WI38 (cell line): ENCODE results near the gene ANTXRL.
"Not testable (repeated sequence)": the region's sequence is repeated elsewhere in the genome, so short reads cannot be mapped to it uniquely, and the experiment has no call there.

Source experiments
- H3K4me3 ChIP-seq: 2 replicates; pipeline ENCODE4 v1.5.1; 2011; ENCODE audit warnings: low read depth, mild to moderate bottlenecking, control low read depth, low read length
- CTCF ChIP-seq: IDR thresholded peaks from 2 replicates; pipeline ENCODE4 v1.5.1; 2012; ENCODE audit warnings: low read depth, mild to moderate bottlenecking, control low read depth, low read length

Gene ANTXRL

GRCh38 chr10:46286991-46287693, at the start of gene ANTXRL:
ANTXRL (plus strand) TSS chr10:46286997; CDS start chr10:46287263, 266 bp downstream.
- H3K4me3 ChIP-seq, result no peak within 1 kb of the TSS
- no peak for TF ChIP-seq CTCF

GRCh38 chr10:46237815-46238510, 48.8 kb upstream of the ANTXRL start:
- no peak for TF ChIP-seq CTCF
- no peak overlapping the region for H3K4me3 ChIP-seq

- no peak overlapping the region for H3K4me3 ChIP-seq
- no peak for TF ChIP-seq CTCF
These were observed 47.5 kb upstream of the ANTXRL start for GRCh38 chr10:46239247-46239646.

GRCh38 chr10:46239993-46240683, 46.7 kb upstream of the ANTXRL start:
- TF ChIP-seq CTCF, result no peak
- H3K4me3 ChIP-seq, result no peak overlapping the region

GRCh38 chr10:46240684-46241565, 45.9 kb upstream of the ANTXRL start:
- no peak overlapping the region for H3K4me3 ChIP-seq
- TF ChIP-seq CTCF, result no peak

- TF ChIP-seq CTCF, result no peak
- H3K4me3 ChIP-seq, result no peak overlapping the region
These were observed 41.4 kb upstream of the ANTXRL start for GRCh38 chr10:46245381-46245900.

- not testable (repeated sequence) for H3K4me3 ChIP-seq
These were observed 40.2 kb upstream of the ANTXRL start for GRCh38 chr10:46246400-46247180.
